ENCODE data around the gene HDAC1.

The HDAC1 gene

DNA sequence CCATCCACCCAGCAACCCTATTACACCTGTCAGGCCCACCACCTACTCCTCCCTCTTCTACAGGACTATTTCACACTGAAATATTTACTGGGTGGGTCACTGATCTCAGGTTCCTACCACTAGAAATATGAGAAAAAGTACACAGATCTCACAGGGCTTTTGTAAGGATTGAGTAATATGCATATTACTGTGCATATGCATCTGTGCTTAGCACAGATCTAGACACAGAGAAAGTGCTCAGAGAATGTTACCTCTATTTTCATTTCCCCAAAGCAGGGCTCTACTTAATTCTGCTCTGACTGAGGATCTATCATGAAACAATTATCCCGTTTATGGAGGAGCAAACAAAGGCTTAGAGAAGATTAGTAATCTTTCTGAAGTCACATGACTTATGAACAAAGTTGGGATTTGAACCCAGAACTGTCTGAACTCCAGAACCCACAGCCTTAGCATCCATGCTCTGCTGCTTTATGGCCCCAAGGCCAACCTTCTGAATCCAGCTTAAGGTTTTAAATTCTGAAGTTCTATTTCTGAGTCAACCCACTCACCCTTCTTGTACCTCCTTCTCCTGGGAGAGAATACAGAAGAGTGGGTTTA is 82.2 kb downstream of the HDAC1 start:
- DNase-seq (ENCODE audit: low spot score) = no peak

- DNase-seq (ENCODE audit: low spot score) = no peak
Measured at GRCh38 chr1:32376199-32376598, 84.3 kb downstream of the HDAC1 start.

DNA sequence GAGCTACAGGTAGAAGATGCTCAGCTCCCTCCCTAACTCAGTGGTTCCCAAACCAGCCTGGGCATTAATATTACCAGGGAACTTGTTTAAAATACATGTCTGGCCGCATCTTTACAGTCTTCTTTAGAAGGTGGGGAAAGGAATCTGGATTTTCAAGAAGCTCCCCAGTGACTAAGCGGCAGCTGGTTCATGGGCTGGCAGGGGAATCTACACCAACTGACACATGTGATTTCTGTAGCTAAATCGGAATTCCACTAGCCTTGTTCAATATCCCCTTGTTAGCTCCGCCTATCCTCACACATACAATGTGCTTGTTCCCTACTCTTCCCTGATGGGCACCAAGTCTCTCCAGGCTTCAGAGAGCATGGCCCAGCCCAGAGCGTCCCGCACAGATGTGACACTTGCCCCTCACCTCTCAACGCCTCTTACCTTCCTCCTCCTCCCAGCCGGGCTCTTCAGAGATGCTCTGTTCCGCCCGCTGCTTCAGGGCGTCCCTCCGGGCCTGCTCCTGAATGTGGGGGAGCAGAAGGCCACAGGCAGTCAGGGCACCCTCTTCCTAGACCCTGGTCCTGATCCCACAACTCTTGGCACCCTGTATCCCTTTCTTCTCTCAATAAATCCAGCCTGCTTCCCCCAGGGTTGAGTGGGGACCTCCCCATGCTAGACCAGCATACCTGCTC is 85.8 kb downstream of the HDAC1 start:
- no peak for DNase-seq (ENCODE audit: low spot score)

- no peak for DNase-seq (ENCODE audit: low spot score)
Measured at GRCh38 chr1:32380057-32380456, 88.2 kb downstream of the HDAC1 start.

Measured in CD4-positive, alpha-beta T cell treated with Interleukin-15 for 4 hours (primary cell).